Right lung (tissue), 10 donors: ENCODE results near the gene NCL. TPM values are rescaled to one million over a fixed set of nuclear protein-coding genes. Genes with fewer than 3 reads are reported as not detected.
A peak's percentile ranks its signal among the peaks of the same experiment; 100 is the strongest.

Experiments used
- DNase-seq, 2 donors: peaks; one replicate each; pipeline ENCODE4 v3.0.0-alpha.2; 2013
- long read RNA-seq, 8 donors: transcript quantifications; one replicate each; lab custom pipeline, GENCODE V29; 2026
- polyA plus RNA-seq, 5 donors: library from polyadenylated mRNA; unstranded; fragments of 120-200 nt; gene quantifications; one replicate each; pipeline versions ENCODE4 v1.2.1 to v1.2.3, GENCODE V29; 2013; ENCODE audit warnings: inconsistent platforms in 1 of 5, low replicate concordance in 1 of 5; ENCODE audit not compliant: insufficient read length in 5 of 5, insufficient read depth in 1 of 5

The NCL gene, protein sequence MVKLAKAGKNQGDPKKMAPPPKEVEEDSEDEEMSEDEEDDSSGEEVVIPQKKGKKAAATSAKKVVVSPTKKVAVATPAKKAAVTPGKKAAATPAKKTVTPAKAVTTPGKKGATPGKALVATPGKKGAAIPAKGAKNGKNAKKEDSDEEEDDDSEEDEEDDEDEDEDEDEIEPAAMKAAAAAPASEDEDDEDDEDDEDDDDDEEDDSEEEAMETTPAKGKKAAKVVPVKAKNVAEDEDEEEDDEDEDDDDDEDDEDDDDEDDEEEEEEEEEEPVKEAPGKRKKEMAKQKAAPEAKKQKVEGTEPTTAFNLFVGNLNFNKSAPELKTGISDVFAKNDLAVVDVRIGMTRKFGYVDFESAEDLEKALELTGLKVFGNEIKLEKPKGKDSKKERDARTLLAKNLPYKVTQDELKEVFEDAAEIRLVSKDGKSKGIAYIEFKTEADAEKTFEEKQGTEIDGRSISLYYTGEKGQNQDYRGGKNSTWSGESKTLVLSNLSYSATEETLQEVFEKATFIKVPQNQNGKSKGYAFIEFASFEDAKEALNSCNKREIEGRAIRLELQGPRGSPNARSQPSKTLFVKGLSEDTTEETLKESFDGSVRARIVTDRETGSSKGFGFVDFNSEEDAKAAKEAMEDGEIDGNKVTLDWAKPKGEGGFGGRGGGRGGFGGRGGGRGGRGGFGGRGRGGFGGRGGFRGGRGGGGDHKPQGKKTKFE
- polyA plus RNA-seq, result 1,000 to 10,000 TPM in 1 of 5 donors, 100 to 1,000 TPM in 4; 767 to 1,092 (median 942) TPM
- long read RNA-seq, donor 1, full-length matches to known transcripts, result 70 of 9,543 reads
- long read RNA-seq, donor 1, partial matches to known transcripts, result 9,191 of 9,543 reads
- long read RNA-seq, donor 1, other reads (novel, unspliced or antisense), result 282 of 9,543 reads
- long read RNA-seq, donor 2, full-length matches to known transcripts, result 63 of 3,686 reads
- long read RNA-seq, donor 2, partial matches to known transcripts, result 3,268 of 3,686 reads
- long read RNA-seq, donor 2, other reads (novel, unspliced or antisense), result 355 of 3,686 reads
- long read RNA-seq, donor 3, full-length matches to known transcripts, result 49 of 7,103 reads
- long read RNA-seq, donor 3, partial matches to known transcripts, result 6,819 of 7,103 reads
- long read RNA-seq, donor 3, other reads (novel, unspliced or antisense), result 235 of 7,103 reads
- long read RNA-seq, donor 4, full-length matches to known transcripts, result 35 of 5,032 reads
- long read RNA-seq, donor 4, partial matches to known transcripts, result 4,738 of 5,032 reads
- long read RNA-seq, donor 4, other reads (novel, unspliced or antisense), result 259 of 5,032 reads
- long read RNA-seq, donor 5, full-length matches to known transcripts, result 71 of 8,950 reads
- long read RNA-seq, donor 5, partial matches to known transcripts, result 8,378 of 8,950 reads
- long read RNA-seq, donor 5, other reads (novel, unspliced or antisense), result 501 of 8,950 reads
- long read RNA-seq, donor 6, full-length matches to known transcripts, result 100 of 7,121 reads
- long read RNA-seq, donor 6, partial matches to known transcripts, result 6,686 of 7,121 reads
- long read RNA-seq, donor 6, other reads (novel, unspliced or antisense), result 335 of 7,121 reads
- long read RNA-seq, donor 7, full-length matches to known transcripts, result 51 of 9,315 reads
- long read RNA-seq, donor 7, partial matches to known transcripts, result 9,030 of 9,315 reads
- long read RNA-seq, donor 7, other reads (novel, unspliced or antisense), result 234 of 9,315 reads
- long read RNA-seq, donor 8, full-length matches to known transcripts, result 25 of 3,723 reads
- long read RNA-seq, donor 8, partial matches to known transcripts, result 3,510 of 3,723 reads
- long read RNA-seq, donor 8, other reads (novel, unspliced or antisense), result 188 of 3,723 reads

- DNase-seq, result no peak
Observed at GRCh38 chr2:231463698-231464575, at the start of gene NCL. NCL (minus strand) TSS chr2:231464484; CDS start chr2:231464353, 131 bp downstream.

DNA sequence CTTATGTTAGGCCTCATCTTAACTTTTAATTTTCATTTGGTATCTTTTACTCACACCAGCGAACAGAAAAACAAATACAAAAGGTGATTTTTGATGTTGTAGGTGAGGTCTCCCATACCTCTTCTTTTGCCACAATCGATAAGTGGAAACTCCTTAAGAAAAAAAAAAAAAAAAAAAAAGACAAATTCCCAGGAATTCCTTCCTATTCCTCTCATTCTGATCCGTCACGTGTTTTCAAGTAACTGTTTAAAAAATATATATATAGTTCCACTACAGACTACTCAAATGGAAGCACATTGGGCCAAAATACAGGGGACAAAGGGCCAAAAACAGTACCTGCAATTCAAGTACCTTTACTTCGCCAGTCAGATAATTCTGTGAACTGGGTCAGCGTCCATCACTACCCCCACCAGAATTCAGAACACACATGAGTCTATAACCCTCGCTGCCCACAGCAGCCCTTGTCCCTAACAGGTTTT lies 49.5 kb upstream of the NCL start:
- DNase-seq, result no peak

DNA sequence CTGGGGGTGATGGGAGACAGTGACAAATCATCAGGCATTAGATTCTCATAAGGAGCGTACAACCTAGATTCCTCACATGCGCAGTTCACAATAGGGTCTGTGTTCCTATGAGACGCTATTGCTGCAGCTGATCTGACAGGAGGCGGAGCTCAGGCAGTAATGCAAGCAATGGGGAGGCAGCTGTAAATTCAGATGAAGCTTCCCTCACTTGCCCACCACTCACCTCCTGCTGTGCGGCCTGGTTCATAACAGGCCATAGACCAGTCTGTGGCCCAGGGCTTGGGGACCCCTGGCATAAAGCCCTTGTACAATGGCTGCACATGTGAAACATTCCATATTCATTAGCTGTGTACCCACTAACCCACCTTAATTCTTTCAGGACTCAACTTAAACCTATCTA lies 47.9 kb upstream of the NCL start:
- DNase-seq, result no peak

DNA sequence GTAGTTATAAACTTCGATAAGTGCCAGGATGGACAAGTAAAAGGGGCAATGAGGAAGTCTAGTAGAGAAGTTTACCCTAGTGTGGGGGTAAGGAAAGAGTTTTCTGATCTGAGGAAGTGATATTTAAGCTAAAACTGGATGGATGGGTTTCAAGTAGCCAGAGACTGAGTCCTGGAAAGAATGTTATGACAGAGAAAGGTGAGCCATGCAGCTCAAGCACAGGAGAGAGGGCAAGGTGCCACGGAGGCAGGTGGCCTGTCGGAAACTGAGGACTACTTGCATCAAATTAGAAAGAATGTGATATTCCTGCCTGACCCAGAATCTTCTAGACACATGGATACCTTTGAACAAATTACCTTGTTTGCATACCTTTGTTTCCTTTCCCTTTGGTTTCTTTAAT lies 39.5 kb upstream of the NCL start:
- DNase-seq, result no peak

GRCh38 chr2:231502596-231502995 lies 38.3 kb upstream of the NCL start:
- DNase-seq, result no peak

GRCh38 chr2:231497651-231498050 lies 33.4 kb upstream of the NCL start:
- DNase-seq, result no peak

- no peak for DNase-seq
Observed at GRCh38 chr2:231494669-231495068, 30.4 kb upstream of the NCL start.

- no peak for DNase-seq
Observed at GRCh38 chr2:231490801-231491200, 26.5 kb upstream of the NCL start.

- no peak for DNase-seq
Observed at GRCh38 chr2:231489990-231490389, 25.7 kb upstream of the NCL start.

DNA sequence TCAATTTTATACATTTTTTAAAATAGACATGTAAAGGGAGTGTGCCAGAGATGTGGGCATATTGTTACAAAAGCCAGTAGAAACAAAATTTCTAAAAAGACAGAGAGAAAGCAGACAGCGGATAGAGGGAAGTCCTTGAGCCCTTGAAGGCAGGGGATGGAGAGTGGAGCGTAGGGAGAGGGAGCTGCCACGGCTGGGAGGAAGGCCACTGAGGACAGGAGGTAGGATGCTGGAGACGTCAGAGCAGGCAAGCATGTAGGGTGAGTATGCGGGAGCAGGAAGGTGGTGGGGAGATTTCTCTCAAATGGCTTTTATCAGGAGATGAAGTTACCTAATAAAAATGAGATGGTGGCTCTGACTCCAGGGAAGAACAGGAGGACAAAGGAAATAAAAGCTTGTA lies 24.0 kb upstream of the NCL start:
- DNase-seq, result no peak

GRCh38 chr2:231486851-231487596 lies 22.7 kb upstream of the NCL start:
- DNase-seq, result no peak

GRCh38 chr2:231483398-231484329 lies 19.4 kb upstream of the NCL start:
- DNase-seq, result peak in 1 of 2 donors; percentile 14

GRCh38 chr2:231482806-231483391 lies 18.6 kb upstream of the NCL start:
- peak; percentile 51 to 55 for DNase-seq

DNA sequence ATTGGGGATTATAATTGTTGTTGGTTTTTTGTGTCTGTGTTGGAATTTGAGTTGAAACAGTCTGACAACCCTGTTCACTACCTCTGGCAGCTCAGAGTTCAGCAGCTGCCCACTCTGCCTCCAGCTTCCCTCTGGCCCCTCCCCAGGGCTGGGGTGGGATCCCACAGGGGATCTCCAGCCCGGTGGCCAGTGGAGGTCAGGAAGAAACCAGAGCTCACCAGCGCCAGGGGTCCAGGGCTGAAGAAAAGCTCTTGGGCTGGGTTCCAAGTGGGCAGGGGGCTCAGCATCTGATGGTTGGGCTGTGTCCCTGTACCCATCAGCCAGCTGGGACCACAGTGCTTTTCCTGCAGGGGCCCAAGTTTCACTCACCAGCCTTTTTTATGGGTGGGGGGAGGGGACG lies 16.5 kb upstream of the NCL start:
- no peak for DNase-seq

DNA sequence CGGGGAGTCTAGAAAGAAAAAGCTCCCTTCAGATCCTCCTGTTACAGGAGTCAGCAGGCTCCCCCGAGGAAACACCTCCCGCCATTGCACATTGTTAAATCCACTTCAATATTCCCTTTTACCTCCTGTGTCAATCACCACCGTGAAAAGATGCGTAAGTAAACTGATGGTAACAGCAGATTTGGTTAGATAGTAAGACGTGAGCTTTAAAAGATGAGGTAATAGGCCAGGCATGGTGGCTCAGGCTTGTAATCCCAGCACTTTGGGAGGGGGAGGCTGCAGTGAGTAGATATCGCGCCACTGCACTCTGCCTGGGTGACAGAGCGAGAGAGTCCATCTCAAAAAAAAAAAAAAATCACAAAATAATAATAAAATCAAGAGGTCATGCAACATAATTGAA lies 15.2 kb upstream of the NCL start:
- DNase-seq, result no peak

- DNase-seq, result no peak
Observed at GRCh38 chr2:231476920-231477319, 12.6 kb upstream of the NCL start.

GRCh38 chr2:231475965-231476364 lies 11.7 kb upstream of the NCL start:
- no peak for DNase-seq
